Measurements from ENCODE around the gene CENPL.
"Not testable (repeated sequence)": the region's sequence is repeated elsewhere in the genome, so short reads cannot be mapped to it uniquely, and the experiment has no call there.

The CENPL gene
- total RNA-seq = 5.0 to 21.5 (median 9.9) reads per million in 17 experiments

DNA sequence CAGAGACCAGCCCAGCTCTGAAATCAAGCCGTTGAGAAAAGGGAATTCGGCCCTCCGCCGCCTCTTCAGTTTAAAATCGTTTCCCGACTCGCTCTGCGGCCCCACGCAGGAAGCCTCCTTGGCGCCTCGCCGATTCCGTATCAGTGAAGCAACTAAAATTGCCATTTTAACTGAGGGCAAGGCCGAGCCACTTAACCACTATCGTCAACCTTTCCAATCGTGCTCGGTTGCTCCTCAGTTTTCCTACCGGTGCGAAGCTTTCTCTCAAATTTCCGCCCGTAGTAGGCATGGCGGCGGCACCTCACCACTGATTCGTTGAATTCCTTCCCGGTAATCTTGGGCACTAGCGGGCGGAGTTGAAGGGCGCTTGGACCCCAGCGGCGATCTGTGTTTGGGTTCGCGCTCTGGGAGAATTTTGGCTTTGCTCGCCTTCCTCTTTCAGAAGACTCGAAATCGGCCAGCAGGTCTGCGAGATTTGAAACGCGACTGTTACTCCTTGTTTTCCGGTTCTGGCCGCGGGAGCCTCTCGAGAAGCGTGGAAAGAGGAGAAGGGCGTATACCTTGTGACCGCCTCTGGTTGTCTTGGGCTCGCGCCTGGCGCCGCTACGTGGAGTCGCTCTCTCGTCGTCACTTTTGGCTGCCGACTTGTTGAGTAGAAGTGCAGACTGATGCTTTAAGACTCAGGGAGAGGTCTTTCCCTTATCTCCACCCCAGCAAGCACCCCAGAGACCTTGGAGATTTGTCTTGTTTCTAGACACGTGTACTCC, at the start of gene CENPL, which contains the start of gene DARS2:
Gene CENPL, minus strand, starts transcription at position 569 of the 767 bp plus-strand sequence. CDS start 13,584 bp downstream, outside the sequence.
Gene DARS2, plus strand, starts transcription at position 359 of the 767 bp plus-strand sequence. CDS start 557 bp downstream, outside the sequence.
- DNase-seq = peak; percentile 96 to 99 (median 97)

GRCh38 chr1:173871500-173871899, 46.8 kb upstream of the CENPL start:
- no peak for DNase-seq

- DNase-seq = no peak
Observed at GRCh38 chr1:173871091-173871490, 46.4 kb upstream of the CENPL start.

DNA sequence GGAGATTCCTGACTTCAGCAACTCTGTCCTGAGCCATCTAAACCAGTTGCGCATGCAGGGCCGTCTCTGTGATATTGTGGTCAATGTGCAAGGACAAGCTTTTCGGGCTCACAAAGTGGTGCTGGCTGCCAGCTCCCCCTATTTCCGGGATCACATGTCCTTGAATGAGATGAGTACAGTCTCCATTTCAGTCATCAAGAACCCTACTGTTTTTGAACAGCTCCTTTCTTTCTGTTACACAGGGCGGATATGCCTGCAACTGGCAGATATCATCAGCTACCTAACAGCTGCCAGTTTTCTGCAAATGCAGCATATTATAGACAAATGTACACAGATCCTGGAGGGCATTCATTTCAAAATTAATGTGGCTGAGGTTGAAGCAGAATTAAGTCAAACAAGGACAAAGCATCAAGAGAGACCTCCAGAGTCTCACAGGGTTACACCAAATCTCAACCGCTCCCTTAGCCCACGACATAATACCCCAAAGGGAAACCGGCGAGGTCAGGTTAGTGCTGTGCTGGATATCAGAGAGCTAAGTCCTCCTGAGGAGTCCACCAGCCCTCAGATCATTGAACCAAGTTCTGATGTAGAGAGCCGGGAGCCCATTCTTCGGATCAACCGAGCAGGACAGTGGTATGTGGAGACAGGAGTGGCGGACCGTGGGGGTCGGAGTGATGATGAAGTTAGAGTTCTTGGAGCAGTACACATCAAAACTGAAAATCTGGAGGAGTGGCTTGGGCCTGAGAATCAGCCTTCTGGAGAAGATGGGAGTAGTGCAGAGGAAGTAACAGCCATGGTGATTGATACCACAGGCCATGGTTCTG, 45.8 kb upstream of the CENPL start:
- peak in 1 of 4 experiments; percentile 24 for DNase-seq

- DNase-seq = peak in 2 of 4 experiments; percentile 9 to 46
Observed at GRCh38 chr1:173869021-173869359, 44.3 kb upstream of the CENPL start.

DNA sequence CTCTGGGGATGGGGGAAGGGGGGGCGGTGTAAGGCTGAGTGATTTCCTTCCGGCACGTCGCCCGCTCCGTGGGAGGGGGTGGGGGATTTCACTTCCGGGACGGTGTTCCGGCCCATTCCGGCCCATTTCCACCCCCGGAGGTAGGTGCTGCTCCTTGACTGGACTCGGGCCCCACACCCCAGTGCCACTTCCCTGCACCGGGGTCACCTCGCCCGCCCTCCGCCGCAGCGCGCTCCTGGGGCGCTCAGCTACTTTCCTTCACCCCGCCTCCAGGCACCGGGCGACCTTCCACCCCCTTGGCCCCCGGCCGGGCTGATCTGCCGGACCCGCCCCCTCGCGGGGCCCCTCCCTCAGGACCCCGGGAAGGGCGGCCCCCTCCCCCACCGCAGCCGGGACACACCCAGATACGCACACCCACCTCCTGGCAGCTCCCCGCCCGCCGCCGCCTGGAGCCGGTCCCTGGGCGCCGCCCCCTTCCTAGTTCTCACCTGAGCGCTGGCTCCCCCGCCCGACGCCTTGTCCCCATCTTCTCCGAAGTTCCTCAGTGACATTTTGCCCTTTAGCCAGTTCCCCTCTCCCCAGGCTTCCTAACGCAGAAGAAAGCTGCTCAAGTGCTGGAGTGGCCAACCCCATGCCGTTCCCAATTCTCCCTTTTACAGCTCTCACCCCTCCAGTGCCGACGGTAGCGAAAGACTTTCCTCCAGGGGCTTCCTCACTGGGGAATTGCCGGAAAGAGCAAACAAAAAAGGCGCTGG, 43.8 kb upstream of the CENPL start, which contains the start of gene ZBTB37:
Gene ZBTB37, plus strand, starts transcription at position 115 of the 755 bp plus-strand sequence. CDS start 1,846 bp downstream, outside the sequence.
- peak; percentile 51 to 88 (median 72) for DNase-seq

GRCh38 chr1:173867753-173868265, 43.1 kb upstream of the CENPL start, which contains the start of gene GAS5:
TSS of gene GAS5 (minus strand) at chr1:173867989.
- DNase-seq = peak; percentile 98 to 99 (median 98)

DNA sequence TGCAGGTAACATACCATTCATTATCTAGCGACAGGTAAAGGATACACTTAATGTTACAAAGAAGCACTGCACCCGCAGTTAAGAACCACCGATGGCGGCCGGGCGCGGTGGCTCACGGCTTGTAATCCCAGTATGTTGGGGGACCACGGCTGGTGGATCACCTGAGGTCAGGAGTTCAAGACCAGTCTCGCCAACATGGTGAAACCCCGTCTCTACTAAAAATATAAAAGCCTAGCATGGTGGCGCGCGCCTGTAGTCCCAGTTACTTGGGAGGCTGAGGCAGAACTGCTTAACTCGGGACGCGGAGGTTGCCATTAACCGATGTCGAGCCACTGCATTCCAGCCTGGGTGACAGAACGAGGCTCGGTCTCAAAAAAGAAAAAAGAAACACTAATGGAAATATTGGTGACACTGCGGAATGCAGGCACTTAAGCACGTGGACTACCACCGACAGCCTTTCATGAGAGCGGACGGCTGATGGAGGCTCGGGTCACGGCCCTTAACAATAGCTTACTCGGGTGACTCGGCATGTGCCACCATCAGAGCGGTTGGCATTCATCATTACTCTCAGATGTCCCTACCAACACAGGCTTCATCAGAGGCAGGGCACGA, 42.6 kb upstream of the CENPL start:
- no peak for DNase-seq

- no peak for DNase-seq
Observed at GRCh38 chr1:173866413-173867115, 41.9 kb upstream of the CENPL start.

GRCh38 chr1:173865468-173866164, 40.9 kb upstream of the CENPL start:
- DNase-seq = no peak

- no peak for DNase-seq
Observed at GRCh38 chr1:173864179-173864867, 39.6 kb upstream of the CENPL start.

DNA sequence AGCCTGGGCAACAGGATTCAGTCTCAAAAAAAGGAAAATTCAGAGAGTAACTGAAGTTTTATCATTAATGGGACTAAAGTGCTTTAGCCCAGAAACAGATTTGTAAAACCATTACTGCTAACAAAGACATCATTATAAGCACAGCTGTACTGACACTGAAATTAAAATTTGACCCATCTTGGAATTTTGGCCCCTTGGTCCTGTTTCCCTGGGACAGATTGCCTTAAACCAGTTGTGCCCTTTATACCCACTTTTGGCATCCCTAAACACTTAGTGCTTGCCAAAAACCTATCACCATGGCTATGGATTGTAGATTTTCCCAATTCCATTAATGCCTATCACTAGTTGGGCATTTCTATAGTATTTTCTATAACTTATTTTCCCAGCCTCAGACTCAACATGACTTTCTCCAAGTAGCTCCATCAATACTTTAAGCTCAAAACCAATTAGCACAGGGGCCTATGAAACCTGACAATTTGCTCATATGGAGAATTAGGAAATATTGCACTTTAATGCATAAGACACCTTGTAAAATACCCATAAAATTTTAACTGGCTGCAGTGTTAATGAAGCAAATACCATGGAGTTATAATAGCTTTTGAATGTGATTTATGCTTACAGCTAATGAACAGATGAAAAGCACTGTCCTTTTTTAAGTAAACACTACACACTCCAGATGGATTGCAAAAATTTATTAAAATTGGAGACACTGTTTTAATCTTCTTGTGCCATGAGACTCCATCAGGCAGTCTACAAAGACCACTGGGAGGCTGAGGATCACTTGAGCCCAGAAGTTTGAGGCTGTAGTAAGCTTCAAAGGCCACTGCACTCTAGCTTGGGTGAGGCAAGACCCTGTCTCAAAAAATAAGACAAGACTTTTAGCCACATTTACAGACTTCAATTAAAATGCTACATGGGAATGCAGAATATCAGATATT, 38.8 kb upstream of the CENPL start:
- no peak for DNase-seq

GRCh38 chr1:173862769-173863223, 38.1 kb upstream of the CENPL start:
- no peak for DNase-seq

GRCh38 chr1:173862146-173862768, 37.6 kb upstream of the CENPL start:
- DNase-seq = not testable (repeated sequence)

DNA sequence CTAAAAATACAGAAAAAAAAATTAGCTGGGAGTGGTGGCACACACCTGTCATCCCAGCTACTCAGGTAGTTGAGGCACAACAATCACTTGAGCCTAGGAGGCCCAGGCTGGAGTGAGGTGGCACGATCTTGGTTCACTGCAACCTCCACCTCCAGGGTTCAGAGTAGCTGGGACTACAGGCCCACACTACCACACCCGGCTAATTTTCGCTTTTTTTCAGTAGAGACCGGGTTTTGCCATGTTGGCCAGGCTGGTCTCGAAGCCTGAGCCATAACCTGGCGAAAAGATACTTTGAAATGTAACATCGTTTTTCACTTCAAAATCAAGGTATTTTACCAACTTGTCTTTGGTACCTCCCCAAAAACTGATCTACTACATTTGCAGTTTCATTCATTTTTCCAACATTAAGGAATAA, 37.1 kb upstream of the CENPL start:
- DNase-seq = no peak

GRCh38 chr1:173860065-173860464, 35.4 kb upstream of the CENPL start:
- DNase-seq = no peak

DNA sequence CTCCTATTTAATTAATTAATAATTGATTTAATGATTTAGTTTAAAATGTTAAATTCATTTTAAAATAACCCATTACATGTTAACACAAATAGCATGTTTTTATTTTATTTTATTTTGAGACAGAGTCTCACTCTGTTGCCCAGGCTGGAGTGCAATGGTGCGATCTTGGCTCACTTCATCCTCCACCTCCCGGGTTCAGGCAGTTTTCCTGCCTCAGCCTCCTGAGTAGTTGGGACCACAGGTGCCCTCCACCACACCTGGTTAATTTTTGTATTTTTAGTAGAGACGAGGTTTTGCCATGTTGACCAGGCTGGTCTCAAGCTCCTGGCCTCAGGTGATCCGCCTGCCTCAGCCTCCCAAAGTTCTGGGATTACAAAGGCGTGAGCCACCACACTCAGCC, 34.9 kb upstream of the CENPL start:
- not testable (repeated sequence) for DNase-seq

- DNase-seq = no peak
Observed at GRCh38 chr1:173857363-173857917, 32.8 kb upstream of the CENPL start.
